ENCODE results near the gene NDE1.

GRCh38 chr16:15739464-15739863 lies 89.4 kb downstream of the NDE1 start:
- TF ChIP-seq PATZ1 (CRISPR knock-in tag; IDR thresholded peaks at IDR 0.05; ENCODE audit: borderline replicate concordance) (no peak), GATA2 (CRISPR knock-in tag; IDR thresholded peaks at IDR 0.05) (no peak), PHB (CRISPR knock-in tag; IDR thresholded peaks at IDR 0.05) (no peak), RAD21 (CRISPR knock-in tag; conservative IDR thresholded peaks at IDR 0.05 in 1 of 2, IDR thresholded peaks at IDR 0.05 in 1 of 2) (no peak), EP300 (IDR thresholded peaks at IDR 0.05; ENCODE audit: low read length) (no peak)
